IMR-90 (cell line): ENCODE results near the gene TMEM140. TPM values are rescaled to one million over a fixed set of nuclear protein-coding genes. Genes with fewer than 3 reads are reported as not detected.

ENCODE experiments used
- ATAC-seq: fragments of 200-7000 bp; cut with Tn5 transposase; 2 replicates; pipeline ENCODE4 v1.9.1; 2020; ENCODE audit warnings: low read depth, mild to moderate bottlenecking, moderate library complexity
- BruUV-seq: library from RNA; stranded (reverse); fragments of 400-500 nt; replicated peaks from 2 replicates; lab custom pipeline; 2021; lab: Mats Ljungman, UMichigan
- CTCF ChIA-PET: fragments of 300-600 bp; formaldehyde crosslinking; extraction: SDS; loops from one replicate; lab custom pipeline; 2021; ENCODE audit warnings: antibody characterized with exemption; lab: Yijun Ruan, JAX
- POLR2A ChIA-PET: fragments of 300-600 bp; sonication (Branson Sonifier 250); formaldehyde crosslinking; loops from one replicate; lab custom pipeline; 2022; ENCODE audit warnings: antibody characterized with exemption; ENCODE audit not compliant: unreplicated experiment; lab: Charles Lee
- DNase-seq: peaks from one replicate; pipeline ENCODE4 v3.0.0; 2013
- H2AFZ ChIP-seq: replicated peaks from 2 replicates; pipeline ENCODE3; 2013; ENCODE audit warnings: low read length, mild to moderate bottlenecking; ENCODE audit not compliant: poor library complexity
- H2AK5ac ChIP-seq: 2 replicates; pipeline ENCODE4 v1.6.1; 2013; ENCODE audit warnings: low read depth, low read length, inconsistent platforms
- H2AK9ac ChIP-seq: replicated peaks from 2 replicates; pipeline ENCODE3; 2013; ENCODE audit warnings: mild to moderate bottlenecking, low read depth, low read length, moderate library complexity; ENCODE audit not compliant: poor library complexity
- H2BK120ac ChIP-seq: 2 replicates; pipeline ENCODE4 v1.6.1; 2013; ENCODE audit warnings: low read depth, low read length, inconsistent platforms
- H2BK15ac ChIP-seq: 3 replicates; pipeline ENCODE4 v1.6.1; 2013; ENCODE audit warnings: low read depth, low read length, inconsistent platforms
- H2BK20ac ChIP-seq: 2 replicates; pipeline ENCODE4 v1.6.1; 2013; ENCODE audit warnings: low read depth, mild to moderate bottlenecking, inconsistent platforms, low read length, moderate library complexity
- H2BK5ac ChIP-seq: 2 replicates; pipeline ENCODE4 v1.6.1; 2013; ENCODE audit warnings: mild to moderate bottlenecking, low read depth, low read length, inconsistent platforms; ENCODE audit not compliant: poor library complexity, severe bottlenecking
- H3K14ac ChIP-seq: replicated peaks from 2 replicates; pipeline ENCODE4 v1.6.1; 2013; ENCODE audit warnings: low read depth, low read length, inconsistent platforms
- H3K18ac ChIP-seq: 2 replicates; pipeline ENCODE4 v1.6.1; 2013; ENCODE audit warnings: low read depth, low read length, control low read depth
- H3K23ac ChIP-seq: 2 replicates; pipeline ENCODE4 v1.6.1; 2013; ENCODE audit warnings: low read depth, low read length, inconsistent platforms
- H3K27ac ChIP-seq: 2 replicates; pipeline ENCODE4 v1.5.1; 2013; ENCODE audit warnings: mild to moderate bottlenecking, control low read depth, low read length; ENCODE audit not compliant: insufficient read depth
- H3K27me3 ChIP-seq: 2 replicates; pipeline ENCODE4 v1.6.1; 2013; ENCODE audit warnings: low read length; ENCODE audit not compliant: control insufficient read depth, insufficient read depth
- H3K36me3 ChIP-seq: 2 replicates; pipeline ENCODE4 v1.6.1; 2013; ENCODE audit warnings: low read length, mixed read lengths; ENCODE audit not compliant: control insufficient read depth, insufficient read depth
- H3K4ac ChIP-seq: 2 replicates; pipeline ENCODE4 v1.6.1; 2013; ENCODE audit warnings: low read depth, low read length, inconsistent platforms
- H3K4me1 ChIP-seq: 2 replicates; pipeline ENCODE4 v1.6.1; 2013; ENCODE audit warnings: low read length, mixed read lengths; ENCODE audit not compliant: control insufficient read depth, insufficient read depth
- H3K4me2 ChIP-seq: 2 replicates; pipeline ENCODE4 v1.6.1; 2013; ENCODE audit warnings: low read depth, mild to moderate bottlenecking, control low read depth, low read length, moderate library complexity
- H3K4me3 ChIP-seq: 2 replicates; pipeline ENCODE4 v1.5.1; 2013; ENCODE audit warnings: low read depth, mild to moderate bottlenecking, control low read depth, low read length, moderate library complexity; ENCODE audit not compliant: insufficient read depth
- H3K56ac ChIP-seq: 2 replicates; pipeline ENCODE4 v1.6.1; 2013; ENCODE audit warnings: low read length, inconsistent platforms; ENCODE audit not compliant: insufficient read depth; ENCODE audit errors: extremely low read depth
- H3K79me1 ChIP-seq, 2 experiments: 2 replicates each; pipeline ENCODE4 v1.6.1; 2013; ENCODE audit warnings: low read length in 2 of 2, inconsistent platforms in 1 of 2, low read depth in 1 of 2
- H3K9ac ChIP-seq: 2 replicates; pipeline ENCODE4 v1.6.1; 2013; ENCODE audit warnings: low read depth, low read length, control low read depth
- H3K9me1 ChIP-seq: 2 replicates; pipeline ENCODE4 v1.6.1; 2013; ENCODE audit warnings: low read length, inconsistent platforms; ENCODE audit not compliant: insufficient read depth
- H3K9me3 ChIP-seq: 2 replicates; pipeline ENCODE4 v1.6.1; 2013; ENCODE audit warnings: low read length; ENCODE audit not compliant: control insufficient read depth, insufficient read depth
- H4K20me1 ChIP-seq: 2 replicates; pipeline ENCODE4 v1.6.1; 2013; ENCODE audit warnings: low read length, inconsistent platforms; ENCODE audit not compliant: insufficient read depth
- H4K5ac ChIP-seq: 2 replicates; pipeline ENCODE4 v1.6.1; 2013; ENCODE audit warnings: mild to moderate bottlenecking, low read depth, low read length, control low read depth
- H4K8ac ChIP-seq, 2 experiments: 2 replicates each; pipeline ENCODE4 v1.6.1; 2013; ENCODE audit warnings: low read depth in 2 of 2, low read length in 2 of 2, control low read depth in 1 of 2, inconsistent platforms in 1 of 2
- H4K91ac ChIP-seq: 2 replicates; pipeline ENCODE4 v1.6.1; 2013; ENCODE audit warnings: low read depth, low read length, inconsistent platforms; ENCODE audit not compliant: insufficient read depth
- MAZ ChIP-seq: IDR thresholded peaks from 2 replicates; pipeline ENCODE4 v1.6.1; 2012; ENCODE audit warnings: low read depth, mild to moderate bottlenecking, low read length, improper control_type of control experiment, moderate library complexity, borderline replicate concordance
- MXI1 ChIP-seq: IDR thresholded peaks from 2 replicates; pipeline ENCODE4 v1.6.1; 2012; ENCODE audit warnings: low read depth, mild to moderate bottlenecking, low read length, moderate library complexity, borderline replicate concordance
- RFX5 ChIP-seq: IDR thresholded peaks from 2 replicates; pipeline ENCODE4 v1.8.0; 2012; ENCODE audit warnings: low read depth, mild to moderate bottlenecking, low read length, moderate library complexity
- WGBS, 2 experiments: methylation state at CpG; one replicate each; pipeline versions ENCODE4 v1.1.5 to v1.1.7; 2013; ENCODE audit warnings: missing lambda C conversion rate in 2 of 2; ENCODE audit not compliant: insufficient read length in 1 of 2; ENCODE audit errors: extremely low coverage in 2 of 2; 5-methylcytosine and 5-hydroxymethylcytosine counted together
- dilution Hi-C: fragments of 300-500 bp; cut with HindIII; formaldehyde crosslinking; loops from one replicate; pipeline ENCODE4 v1.14.3; 2018; ENCODE audit warnings: low sequenced_read_pairs; ENCODE audit not compliant: unreplicated experiment
- in situ Hi-C: fragments of 300-500 bp; cut with MboI; formaldehyde crosslinking; loops from 3 replicates; pipeline ENCODE4 v1.14.3; 2019; ENCODE audit warnings: low sequenced_read_pairs, inconsistent platforms, mixed read lengths
- intact Hi-C: fragments of 100-400 bp; cut with micrococcal nuclease; formaldehyde crosslinking; loops from 2 replicates; pipeline ENCODE4 v1.10.0; 2022
- polyA plus RNA-seq, 3 experiments: library from polyadenylated mRNA; depleted of rRNA; stranded (reverse); fragments of >200 nt; gene quantifications; 2 replicates each; pipeline ENCODE4 v1.2.3, GENCODE V29; 2012; ENCODE audit warnings: low replicate concordance in 1 of 3
- total RNA-seq: library from RNA; depleted of rRNA; stranded (reverse); fragments of >200 nt; gene quantifications from 2 replicates; pipeline ENCODE4 v1.2.3, GENCODE V29; 2012
- TF ChIP-seq, protein P1 (sequence below): conservative IDR thresholded peaks from 2 replicates; pipeline ENCODE4 v1.5.1; 2012; ENCODE audit warnings: mild to moderate bottlenecking, low read depth, low read length, improper control_type of control experiment
- TF ChIP-seq, protein P2 (sequence below): fragments of 150-350 bp; IDR thresholded peaks from 2 replicates; pipeline ENCODE4 v1.6.1; 2016; ENCODE audit warnings: low read depth, mild to moderate bottlenecking, low read length, moderate library complexity, borderline replicate concordance

The TMEM140 gene
- total and polyA plus RNA-seq, 2 of the 4 experiments (the other 2 are of a cell fraction) = 0.24 to 0.72 TPM

GRCh38 chr7:135189961-135190360, 42.1 kb downstream of the TMEM140 start:
- Histone ChIP-seq H2AK5ac (no peak overlapping the region), H3K79me1 (0 out of 4 replicates have a peak, but pooled peaks cover 0 to 11% of the 10 kb centered on the region in 2 experiments), H4K91ac (no peak overlapping the region), H4K8ac (no peak overlapping the region), H4K5ac (no peak overlapping the region), H2BK5ac (no peak overlapping the region), H3K23ac (no peak overlapping the region), H3K9me3 (no peaks in the 10 kb centered on the region), H4K20me1 (no peaks in the 10 kb centered on the region), H3K9me1 (peaks cover 11% of the 10 kb centered on the region), H3K36me3 (peaks cover 45% of the 10 kb centered on the region), H3K18ac (no peak overlapping the region), H2AK9ac (no peak overlapping the region), H2AFZ (no peak overlapping the region), H3K4me2 (no peak overlapping the region), H2BK120ac (no peak overlapping the region), H3K4me3 (no peak overlapping the region), H3K4me1 (peaks cover 13% of the 10 kb centered on the region), H3K27me3 (no peaks in the 10 kb centered on the region), H3K9ac (no peak overlapping the region), H3K27ac (no peak overlapping the region), H2BK20ac (no peak overlapping the region), H3K4ac (no peak overlapping the region), H3K14ac (no peak overlapping the region), H2BK15ac (no peak overlapping the region), H3K56ac (no peak overlapping the region)
- ATAC-seq (no peak), DNase-seq (no peak)
- dilution Hi-C loops = no loop called here
- in situ Hi-C loops = no loop called here
- CTCF ChIA-PET = no interaction called here
- no peak for TF ChIP-seq RFX5
- TF ChIP-seq MXI1 = no peak
- TF ChIP-seq, protein P1, sequence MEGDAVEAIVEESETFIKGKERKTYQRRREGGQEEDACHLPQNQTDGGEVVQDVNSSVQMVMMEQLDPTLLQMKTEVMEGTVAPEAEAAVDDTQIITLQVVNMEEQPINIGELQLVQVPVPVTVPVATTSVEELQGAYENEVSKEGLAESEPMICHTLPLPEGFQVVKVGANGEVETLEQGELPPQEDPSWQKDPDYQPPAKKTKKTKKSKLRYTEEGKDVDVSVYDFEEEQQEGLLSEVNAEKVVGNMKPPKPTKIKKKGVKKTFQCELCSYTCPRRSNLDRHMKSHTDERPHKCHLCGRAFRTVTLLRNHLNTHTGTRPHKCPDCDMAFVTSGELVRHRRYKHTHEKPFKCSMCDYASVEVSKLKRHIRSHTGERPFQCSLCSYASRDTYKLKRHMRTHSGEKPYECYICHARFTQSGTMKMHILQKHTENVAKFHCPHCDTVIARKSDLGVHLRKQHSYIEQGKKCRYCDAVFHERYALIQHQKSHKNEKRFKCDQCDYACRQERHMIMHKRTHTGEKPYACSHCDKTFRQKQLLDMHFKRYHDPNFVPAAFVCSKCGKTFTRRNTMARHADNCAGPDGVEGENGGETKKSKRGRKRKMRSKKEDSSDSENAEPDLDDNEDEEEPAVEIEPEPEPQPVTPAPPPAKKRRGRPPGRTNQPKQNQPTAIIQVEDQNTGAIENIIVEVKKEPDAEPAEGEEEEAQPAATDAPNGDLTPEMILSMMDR = no peak
- no peak for TF ChIP-seq MAZ
- TF ChIP-seq, protein P2, sequence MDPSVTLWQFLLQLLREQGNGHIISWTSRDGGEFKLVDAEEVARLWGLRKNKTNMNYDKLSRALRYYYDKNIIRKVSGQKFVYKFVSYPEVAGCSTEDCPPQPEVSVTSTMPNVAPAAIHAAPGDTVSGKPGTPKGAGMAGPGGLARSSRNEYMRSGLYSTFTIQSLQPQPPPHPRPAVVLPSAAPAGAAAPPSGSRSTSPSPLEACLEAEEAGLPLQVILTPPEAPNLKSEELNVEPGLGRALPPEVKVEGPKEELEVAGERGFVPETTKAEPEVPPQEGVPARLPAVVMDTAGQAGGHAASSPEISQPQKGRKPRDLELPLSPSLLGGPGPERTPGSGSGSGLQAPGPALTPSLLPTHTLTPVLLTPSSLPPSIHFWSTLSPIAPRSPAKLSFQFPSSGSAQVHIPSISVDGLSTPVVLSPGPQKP = no peak
- intact Hi-C loops = no loop called here
- no CpG with 5 or more reads among the region's 4 CpGs for WGBS, 2 experiments
- BruUV-seq = no TSS peak
- POLR2A ChIA-PET = no interaction called here
